CD14-positive monocyte (primary cell): ENCODE data around the gene PIK3R4. TPM values are rescaled to one million over a fixed set of nuclear protein-coding genes. Genes with fewer than 3 reads are reported as not detected.

ENCODE experiments used
- DNase-seq, 3 donors: peaks; one replicate each; pipeline ENCODE4 v3.0.0-alpha.2; 2011 to 2022
- H2AFZ ChIP-seq: 2 replicates; pipeline ENCODE4 v1.6.0; 2012; ENCODE audit warnings: mild to moderate bottlenecking, low read depth, low read length, inconsistent platforms; ENCODE audit not compliant: insufficient read depth, poor library complexity, severe bottlenecking
- H3K27ac ChIP-seq, 2 donors: 1 replicate in 1 of 2; 2 replicates in 1 of 2; pipeline ENCODE4 v1.5.1; 2012 to 2013; ENCODE audit warnings: low read length in 2 of 2, control low read depth in 1 of 2, inconsistent platforms in 1 of 2, low read depth in 1 of 2, mild to moderate bottlenecking in 1 of 2
- H3K27me3 ChIP-seq, 2 donors: one replicate each; pipeline versions ENCODE4 v1.6.0 to v1.6.1; 2011 to 2013; ENCODE audit warnings: low read length in 2 of 2; ENCODE audit not compliant: control insufficient read depth in 2 of 2, insufficient read depth in 2 of 2
- H3K36me3 ChIP-seq, 2 donors: replicated peaks in 1 of 2; 1 replicate in 1 of 2; 2 replicates in 1 of 2; pipeline versions ENCODE4 v1.5.1 to v1.6.1; 2012 to 2013; ENCODE audit warnings: low read length in 2 of 2, control low read depth in 1 of 2, inconsistent platforms in 1 of 2, mild to moderate bottlenecking in 1 of 2; ENCODE audit not compliant: insufficient read depth in 2 of 2, control insufficient read depth in 1 of 2
- H3K4me1 ChIP-seq, 2 donors: 1 replicate in 1 of 2; 2 replicates in 1 of 2; pipeline versions ENCODE4 v1.5.1 to v1.6.1; 2012 to 2013; ENCODE audit warnings: low read length in 2 of 2, control low read depth in 1 of 2, inconsistent platforms in 1 of 2, mild to moderate bottlenecking in 1 of 2, moderate library complexity in 1 of 2; ENCODE audit not compliant: insufficient read depth in 2 of 2, control insufficient read depth in 1 of 2
- H3K4me2 ChIP-seq: replicated peaks from 2 replicates; pipeline ENCODE3; 2012; ENCODE audit warnings: low read length, moderate library complexity, mild to moderate bottlenecking; ENCODE audit not compliant: poor library complexity, severe bottlenecking; ENCODE audit errors: extremely low read depth
- H3K4me3 ChIP-seq, 3 experiments: fragments of 200-600 bp in 1 of 3; sonication (generic) in 1 of 3; replicated peaks in 1 of 3; 1 replicate in 2 of 3; 2 replicates in 1 of 3; pipeline ENCODE4 v1.5.1; 2011 to 2013; ENCODE audit warnings: low read length in 3 of 3, mild to moderate bottlenecking in 3 of 3, control low read depth in 2 of 3, low read depth in 2 of 3, inconsistent platforms in 1 of 3, moderate library complexity in 1 of 3
- H3K79me2 ChIP-seq: 2 replicates; pipeline ENCODE4 v1.6.0; 2012; ENCODE audit warnings: mild to moderate bottlenecking, control low read depth, inconsistent platforms, low read length, moderate library complexity; ENCODE audit not compliant: insufficient read depth
- H3K9ac ChIP-seq: 2 replicates; pipeline ENCODE4 v1.6.0; 2017; ENCODE audit warnings: low read length, mild to moderate bottlenecking; ENCODE audit not compliant: insufficient read depth, poor library complexity, severe bottlenecking
- H3K9me3 ChIP-seq, 2 donors: replicated peaks in 1 of 2; 1 replicate in 1 of 2; 2 replicates in 1 of 2; pipeline versions ENCODE4 v1.5.1 to v1.6.1; 2012 to 2013; ENCODE audit warnings: low read length in 2 of 2, control low read depth in 1 of 2; ENCODE audit not compliant: control insufficient read depth in 1 of 2, insufficient read depth in 1 of 2
- H4K20me1 ChIP-seq: 2 replicates; pipeline ENCODE4 v1.6.0; 2012; ENCODE audit warnings: mild to moderate bottlenecking, low read length, control low read depth, moderate library complexity; ENCODE audit not compliant: insufficient read depth
- H3K27ac Mint-ChIP-seq, 7 donors: one replicate each; pipeline ENCODE4 v1.8.0; 2020; ENCODE audit warnings: mild to moderate bottlenecking in 7 of 7, mixed read lengths in 7 of 7, moderate library complexity in 6 of 7, inconsistent platforms in 2 of 7
- H3K27me3 Mint-ChIP-seq, 3 donors: one replicate each; pipeline ENCODE4 v1.8.0; 2021 to 2022; ENCODE audit warnings: low read depth in 3 of 3, mild to moderate bottlenecking in 3 of 3, mixed read lengths in 3 of 3, moderate library complexity in 3 of 3, inconsistent platforms in 1 of 3
- H3K36me3 Mint-ChIP-seq, 2 donors: one replicate each; pipeline ENCODE4 v1.8.0; 2020; ENCODE audit warnings: mixed read lengths in 2 of 2, inconsistent platforms in 1 of 2, mild to moderate bottlenecking in 1 of 2
- H3K4me1 Mint-ChIP-seq: one replicate; pipeline ENCODE4 v1.8.0; 2020; ENCODE audit warnings: mild to moderate bottlenecking, mixed read lengths
- H3K4me3 Mint-ChIP-seq, 2 donors: one replicate each; pipeline ENCODE4 v1.8.0; 2020; ENCODE audit warnings: mild to moderate bottlenecking in 2 of 2, mixed read lengths in 2 of 2, moderate library complexity in 1 of 2
- H3K9me3 Mint-ChIP-seq, 7 donors: one replicate each; pipeline ENCODE4 v1.8.0; 2020 to 2022; ENCODE audit warnings: mixed read lengths in 7 of 7, mild to moderate bottlenecking in 6 of 7, moderate library complexity in 6 of 7, inconsistent platforms in 2 of 7
- WGBS: methylation state at CpG from one replicate; pipeline ENCODE4 v1.1.5; 2013; ENCODE audit warnings: missing lambda C conversion rate; ENCODE audit not compliant: insufficient coverage; 5-methylcytosine and 5-hydroxymethylcytosine counted together
- intact Hi-C, 2 donors: fragments of 100-400 bp; cut with micrococcal nuclease; formaldehyde crosslinking; loops; one replicate each; pipeline versions ENCODE4 v1.15.0 to v1.15.1; 2023
- polyA plus RNA-seq, 3 donors: library from polyadenylated mRNA; depleted of rRNA in 1 of 3; unstranded in 2 of 3; stranded (reverse) in 1 of 3; fragments of 300-500 nt in 2 of 3; fragments of >200 nt in 1 of 3; fragmentation: Illumina TruSeq in 2 of 3; gene quantifications; 1 replicate in 2 of 3; 2 replicates in 1 of 3; pipeline ENCODE4 v1.2.3, GENCODE V29; 2012 to 2021
- TF ChIP-seq, protein P1 (sequence below): fragments of 200-600 bp; IDR thresholded peaks from one replicate; pipeline ENCODE4 v1.8.0; 2022; ENCODE audit warnings: antibody characterized with exemption, mild to moderate bottlenecking

The PIK3R4 gene
- polyA plus RNA-seq, 3 donors = 6.5 to 18.7 (median 10.1) TPM

DNA sequence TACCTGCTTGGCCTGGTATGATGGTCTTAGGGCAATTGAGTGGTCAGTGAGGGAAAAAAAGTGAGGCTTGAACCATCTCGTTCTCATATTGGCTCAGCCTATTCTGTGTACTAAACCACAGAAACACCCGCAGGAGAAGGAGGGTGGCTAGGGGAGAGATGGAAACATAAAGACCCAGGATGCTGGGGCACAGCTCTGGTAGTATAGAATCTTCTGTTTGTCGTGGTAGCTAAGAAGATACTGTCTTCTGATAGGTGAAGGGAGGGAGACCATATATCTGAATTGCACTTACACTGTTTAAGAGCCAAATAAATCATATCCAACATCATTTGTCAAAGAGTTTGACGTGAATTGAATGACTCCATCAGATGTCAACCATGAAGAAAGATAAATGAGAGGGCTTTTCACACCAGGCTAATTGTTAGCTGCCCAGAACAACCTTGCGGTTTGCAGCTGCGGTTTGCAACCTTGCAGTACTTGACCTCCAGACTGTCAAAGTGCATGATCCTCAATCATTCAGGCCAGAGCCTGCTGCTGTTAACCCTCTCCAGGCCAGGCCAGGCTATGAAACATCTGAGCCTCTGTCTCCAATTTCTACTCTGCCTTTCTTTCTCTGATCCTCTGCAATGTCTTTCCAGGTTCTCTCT is 40.9 kb upstream of the PIK3R4 start:
- Histone ChIP-seq H2AFZ (no peak overlapping the region), H3K9me3 (no peaks in the 10 kb centered on the region), H3K79me2 (no peaks in the 10 kb centered on the region), H3K36me3 (no peaks in the 10 kb centered on the region), H4K20me1 (no peaks in the 10 kb centered on the region), H3K4me3 (no peak overlapping the region), H3K4me2 (no peak overlapping the region), H3K27me3 (no peaks in the 10 kb centered on the region), H3K4me1 (no peaks in the 10 kb centered on the region), H3K27ac (no peak overlapping the region), H3K9ac (no peak overlapping the region)
- H3K4me1 Mint-ChIP-seq = no peaks in the 10 kb centered on the region
- WGBS = 83% methylated on average over 2 of the region's 6 CpGs
- no peak for DNase-seq
- H3K9me3 Mint-ChIP-seq = no peaks in the 10 kb centered on the region
- no peak overlapping the region for H3K27ac Mint-ChIP-seq
- no peak overlapping the region for H3K4me3 Mint-ChIP-seq
- no peaks in the 10 kb centered on the region for H3K36me3 Mint-ChIP-seq
- TF ChIP-seq, protein P1, sequence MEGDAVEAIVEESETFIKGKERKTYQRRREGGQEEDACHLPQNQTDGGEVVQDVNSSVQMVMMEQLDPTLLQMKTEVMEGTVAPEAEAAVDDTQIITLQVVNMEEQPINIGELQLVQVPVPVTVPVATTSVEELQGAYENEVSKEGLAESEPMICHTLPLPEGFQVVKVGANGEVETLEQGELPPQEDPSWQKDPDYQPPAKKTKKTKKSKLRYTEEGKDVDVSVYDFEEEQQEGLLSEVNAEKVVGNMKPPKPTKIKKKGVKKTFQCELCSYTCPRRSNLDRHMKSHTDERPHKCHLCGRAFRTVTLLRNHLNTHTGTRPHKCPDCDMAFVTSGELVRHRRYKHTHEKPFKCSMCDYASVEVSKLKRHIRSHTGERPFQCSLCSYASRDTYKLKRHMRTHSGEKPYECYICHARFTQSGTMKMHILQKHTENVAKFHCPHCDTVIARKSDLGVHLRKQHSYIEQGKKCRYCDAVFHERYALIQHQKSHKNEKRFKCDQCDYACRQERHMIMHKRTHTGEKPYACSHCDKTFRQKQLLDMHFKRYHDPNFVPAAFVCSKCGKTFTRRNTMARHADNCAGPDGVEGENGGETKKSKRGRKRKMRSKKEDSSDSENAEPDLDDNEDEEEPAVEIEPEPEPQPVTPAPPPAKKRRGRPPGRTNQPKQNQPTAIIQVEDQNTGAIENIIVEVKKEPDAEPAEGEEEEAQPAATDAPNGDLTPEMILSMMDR = no peak
- H3K27me3 Mint-ChIP-seq = peaks cover 0 to 5% (median 0%) of the 10 kb centered on the region in 3 donors
- intact Hi-C loops = no loop called here

DNA sequence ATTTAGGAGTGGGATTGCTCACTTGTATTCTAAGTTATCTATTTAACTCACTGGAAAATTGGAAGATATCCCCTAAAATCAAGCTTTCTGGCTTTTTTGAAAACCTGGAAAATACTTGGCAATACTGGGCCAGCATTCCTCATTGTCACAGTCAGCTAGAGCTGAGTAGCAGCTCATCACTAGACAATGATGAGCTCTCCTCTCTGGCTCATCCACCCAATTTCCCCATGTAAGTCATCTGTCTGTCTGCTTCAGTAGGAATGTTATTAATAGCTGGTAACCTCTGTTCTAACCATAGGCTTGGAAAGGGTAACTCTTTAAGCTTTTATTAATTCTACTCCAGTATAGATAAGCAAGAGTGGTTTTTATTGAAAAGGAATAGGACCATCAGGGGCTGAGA is 39.7 kb upstream of the PIK3R4 start:
- H3K79me2 ChIP-seq = no peaks in the 10 kb centered on the region
- Mint-ChIP-seq H3K27me3 (peaks cover 0 to 5% (median 0%) of the 10 kb centered on the region in 3 donors), H3K27ac (no peak overlapping the region), H3K9me3 (no peaks in the 10 kb centered on the region), H3K4me1 (no peaks in the 10 kb centered on the region), H3K36me3 (no peaks in the 10 kb centered on the region), H3K4me3 (no peak overlapping the region)
- no peak overlapping the region for H3K9ac ChIP-seq
- no peak overlapping the region for H3K4me3 ChIP-seq
- DNase-seq = no peak
- no peak overlapping the region for H3K27ac ChIP-seq
- H3K36me3 ChIP-seq = no peaks in the 10 kb centered on the region
- no peaks in the 10 kb centered on the region for H4K20me1 ChIP-seq
- no peaks in the 10 kb centered on the region for H3K27me3 ChIP-seq
- no peak overlapping the region for H2AFZ ChIP-seq
- TF ChIP-seq, protein P1 = no peak
- intact Hi-C loops = no loop called here
- H3K4me2 ChIP-seq = no peak overlapping the region
- no peaks in the 10 kb centered on the region for H3K9me3 ChIP-seq
- no peaks in the 10 kb centered on the region for H3K4me1 ChIP-seq
